ENCODE measurements around the gene GSTM2.
"Not testable (repeated sequence)": the region's sequence is repeated elsewhere in the genome, so short reads cannot be mapped to it uniquely, and the experiment has no call there.

The GSTM2 gene

DNA sequence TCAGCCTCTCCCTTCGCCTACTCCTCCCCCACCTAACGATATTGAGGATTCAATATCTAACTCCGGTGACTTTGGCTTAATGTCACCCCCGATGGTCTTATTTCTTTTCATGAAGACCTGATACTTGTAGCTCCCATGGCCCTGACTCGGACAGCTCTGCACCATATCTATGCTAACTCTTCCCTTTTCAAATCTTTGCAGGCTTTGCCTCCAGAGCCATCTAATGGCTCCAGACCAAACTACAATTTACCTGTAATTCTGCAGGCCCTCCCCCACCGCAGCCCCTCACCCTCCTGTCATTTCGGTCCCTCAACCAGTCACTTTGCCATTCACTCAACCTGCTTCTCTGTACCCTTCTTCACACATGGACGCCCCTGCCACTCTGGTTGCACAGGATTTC lies 36.3 kb downstream of the GSTM2 start:
- TF ChIP-seq, protein P1, sequence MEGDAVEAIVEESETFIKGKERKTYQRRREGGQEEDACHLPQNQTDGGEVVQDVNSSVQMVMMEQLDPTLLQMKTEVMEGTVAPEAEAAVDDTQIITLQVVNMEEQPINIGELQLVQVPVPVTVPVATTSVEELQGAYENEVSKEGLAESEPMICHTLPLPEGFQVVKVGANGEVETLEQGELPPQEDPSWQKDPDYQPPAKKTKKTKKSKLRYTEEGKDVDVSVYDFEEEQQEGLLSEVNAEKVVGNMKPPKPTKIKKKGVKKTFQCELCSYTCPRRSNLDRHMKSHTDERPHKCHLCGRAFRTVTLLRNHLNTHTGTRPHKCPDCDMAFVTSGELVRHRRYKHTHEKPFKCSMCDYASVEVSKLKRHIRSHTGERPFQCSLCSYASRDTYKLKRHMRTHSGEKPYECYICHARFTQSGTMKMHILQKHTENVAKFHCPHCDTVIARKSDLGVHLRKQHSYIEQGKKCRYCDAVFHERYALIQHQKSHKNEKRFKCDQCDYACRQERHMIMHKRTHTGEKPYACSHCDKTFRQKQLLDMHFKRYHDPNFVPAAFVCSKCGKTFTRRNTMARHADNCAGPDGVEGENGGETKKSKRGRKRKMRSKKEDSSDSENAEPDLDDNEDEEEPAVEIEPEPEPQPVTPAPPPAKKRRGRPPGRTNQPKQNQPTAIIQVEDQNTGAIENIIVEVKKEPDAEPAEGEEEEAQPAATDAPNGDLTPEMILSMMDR (conservative IDR thresholded peaks at IDR 0.05; ENCODE audit: control insufficient read depth, insufficient read depth, low read depth, low read length), result no peak
- DNase-seq (ENCODE audit: low read depth), result no peak
- H3K4me3 ChIP-seq (ENCODE audit: control insufficient read depth, low read depth, low read length), result no peak overlapping the region

DNA sequence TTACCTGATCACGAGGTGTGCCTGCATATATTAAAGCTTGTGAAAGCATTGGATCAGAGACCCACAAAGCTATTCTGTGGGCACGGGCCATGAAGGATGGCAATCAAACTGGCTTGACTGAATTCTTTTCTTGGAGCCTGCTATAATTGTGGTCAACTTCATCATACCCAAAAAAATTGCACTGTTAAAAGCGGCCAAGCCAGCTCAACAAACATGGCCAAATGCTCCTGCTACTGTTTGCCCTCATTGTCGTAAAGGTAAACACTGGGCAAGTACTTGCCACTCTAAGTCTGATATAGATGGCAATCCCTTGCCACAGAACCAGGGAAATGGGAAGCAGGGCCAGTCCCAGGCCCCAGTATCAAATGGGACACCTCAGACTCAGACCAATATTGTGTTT lies 37.6 kb downstream of the GSTM2 start:
- H3K4me3 ChIP-seq (ENCODE audit: control insufficient read depth, low read depth, low read length), result no peak overlapping the region
- DNase-seq (ENCODE audit: low read depth), result no peak
- TF ChIP-seq, protein P1 (conservative IDR thresholded peaks at IDR 0.05; ENCODE audit: control insufficient read depth, insufficient read depth, low read depth, low read length), result no peak

DNA sequence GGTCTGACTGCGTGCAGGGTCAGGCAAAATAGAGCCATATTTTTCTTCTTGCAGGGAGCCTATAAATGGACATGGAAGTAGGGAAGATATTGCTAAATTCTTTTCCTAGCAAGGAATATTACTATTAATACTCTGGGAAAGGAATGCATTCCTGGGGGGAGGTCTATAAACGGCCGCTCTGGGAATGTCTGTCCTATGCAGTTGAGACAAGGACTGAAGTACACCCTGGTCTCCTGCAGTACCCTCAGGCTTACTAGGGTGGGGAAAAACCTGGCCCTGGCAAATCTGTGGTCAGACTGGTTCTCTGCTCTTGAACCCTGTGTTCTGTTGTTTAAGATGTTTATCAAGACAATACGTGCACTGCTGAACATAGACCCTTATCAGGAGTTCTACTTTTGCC lies 41.1 kb downstream of the GSTM2 start:
- DNase-seq (ENCODE audit: low read depth); H3K4me3 ChIP-seq (ENCODE audit: control insufficient read depth, low read depth, low read length): not testable (repeated sequence)

DNA sequence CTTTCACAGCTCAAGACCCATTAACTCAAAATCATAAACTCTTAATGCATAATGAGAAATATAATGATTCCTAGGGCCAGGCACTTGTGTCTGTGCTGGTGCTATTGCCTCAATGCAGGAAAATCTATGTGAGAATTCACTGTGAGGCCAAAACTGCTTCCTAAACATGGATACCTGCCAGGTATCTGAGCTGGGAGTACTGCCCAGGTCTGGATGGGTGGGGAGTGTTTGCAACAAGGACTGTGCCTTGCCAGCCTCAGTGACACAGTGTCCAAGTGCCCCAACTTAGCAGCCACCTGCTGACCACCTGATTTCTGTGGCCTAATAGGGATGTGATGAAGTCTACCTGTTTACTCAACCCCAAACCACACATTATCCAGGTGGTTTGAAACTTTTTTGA lies 42.0 kb downstream of the GSTM2 start:
- not testable (repeated sequence) for H3K4me3 ChIP-seq (ENCODE audit: control insufficient read depth, low read depth, low read length); DNase-seq (ENCODE audit: low read depth)

DNA sequence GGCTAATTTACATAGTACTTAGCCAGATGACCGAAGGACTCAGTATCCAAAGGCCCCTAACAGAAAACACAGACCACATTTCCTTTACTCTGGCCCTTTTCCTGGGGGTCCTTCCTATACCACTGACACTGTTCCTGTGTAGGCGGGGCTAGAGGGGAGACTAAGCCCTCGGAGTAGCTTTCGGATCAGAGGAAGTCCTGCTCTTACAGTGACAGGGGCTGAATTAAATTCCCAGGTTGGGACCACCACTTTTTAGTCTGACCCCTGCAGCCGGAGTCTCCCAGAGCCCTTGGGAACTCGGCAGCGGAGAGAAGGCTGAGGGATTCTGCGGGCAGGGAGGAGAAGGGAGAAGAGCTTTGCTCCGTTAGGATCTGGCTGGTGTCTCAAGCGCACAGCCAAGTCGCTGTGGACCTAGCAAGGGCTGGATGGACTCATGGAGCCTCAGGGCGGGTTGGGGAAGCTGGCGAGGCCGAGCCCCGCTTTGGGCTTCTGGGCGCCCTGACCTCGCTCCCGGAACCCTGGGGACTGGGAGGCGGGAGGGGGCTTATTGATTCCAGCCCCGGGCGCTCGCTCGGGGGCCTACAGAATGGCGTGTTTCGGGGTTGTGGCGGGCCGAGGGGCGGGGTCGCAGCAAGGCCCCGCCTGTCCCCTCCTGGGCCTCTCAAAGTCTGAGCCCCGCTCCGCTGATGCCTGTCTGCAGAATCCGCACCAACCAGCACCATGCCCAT lies 43.9 kb downstream of the GSTM2 start, which contains the start of gene GSTM5:
TSS of gene GSTM5 (plus strand) at position 659 of the 728 bp plus-strand sequence. CDS start at position 721, 62 bp downstream.
- H3K4me3 ChIP-seq (ENCODE audit: control insufficient read depth, low read depth, low read length), result peak within 1 kb of the TSS; percentile 26
- not testable (repeated sequence) for DNase-seq (ENCODE audit: low read depth)

DNA sequence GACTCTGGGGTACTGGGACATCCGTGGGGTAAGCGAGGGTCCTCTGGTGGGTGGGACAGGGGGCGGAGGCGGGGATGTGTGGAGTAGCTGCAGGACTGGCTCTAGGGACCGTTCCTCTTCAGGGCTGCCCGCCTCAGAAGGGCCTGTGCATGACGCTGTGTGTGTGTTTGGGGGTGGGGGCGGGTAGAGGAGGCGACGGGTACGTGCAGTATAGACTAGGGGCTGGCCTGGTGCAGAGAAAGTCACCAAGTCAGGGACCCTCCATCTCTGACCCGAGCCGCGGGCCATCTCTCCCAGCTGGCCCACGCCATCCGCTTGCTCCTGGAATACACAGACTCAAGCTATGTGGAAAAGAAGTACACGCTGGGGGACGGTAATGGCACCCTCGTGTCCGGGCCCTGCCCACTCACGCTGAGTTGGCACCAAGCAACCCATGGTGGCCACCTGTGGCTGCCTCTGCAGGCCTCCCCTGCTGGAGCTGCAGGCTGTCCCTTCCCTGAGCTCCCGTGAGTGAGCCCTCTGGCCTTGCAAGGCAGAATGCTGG lies 44.5 kb downstream of the GSTM2 start:
- TF ChIP-seq, protein P1 (conservative IDR thresholded peaks at IDR 0.05; ENCODE audit: control insufficient read depth, insufficient read depth, low read depth, low read length), result no peak
- peak overlapping the region; percentile 26 for H3K4me3 ChIP-seq (ENCODE audit: control insufficient read depth, low read depth, low read length)

DNA sequence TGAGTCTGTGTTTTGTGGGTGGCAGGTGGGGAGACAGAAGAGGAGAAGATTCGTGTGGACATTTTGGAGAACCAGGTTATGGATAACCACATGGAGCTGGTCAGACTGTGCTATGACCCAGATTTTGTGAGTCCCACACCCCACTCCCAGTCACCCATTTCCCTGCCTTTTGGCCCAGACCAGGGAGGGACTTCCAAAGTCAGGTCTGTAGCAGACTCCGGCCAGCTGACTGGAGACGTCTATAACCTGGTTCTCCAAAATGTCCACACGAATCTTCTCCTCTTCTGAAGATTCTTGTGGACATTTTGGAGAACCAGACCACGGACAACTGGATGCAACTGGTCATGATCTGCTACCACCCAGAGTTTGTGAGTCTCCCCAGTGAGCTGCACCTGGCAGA lies 45.8 kb downstream of the GSTM2 start:
- no peak for DNase-seq (ENCODE audit: low read depth)
- TF ChIP-seq, protein P1 (conservative IDR thresholded peaks at IDR 0.05; ENCODE audit: control insufficient read depth, insufficient read depth, low read depth, low read length), result no peak
- H3K4me3 ChIP-seq (ENCODE audit: control insufficient read depth, low read depth, low read length), result no peak overlapping the region

More for the DNA sequence above, 44.5 kb downstream of the GSTM2 start:
- DNase-seq (ENCODE audit: low read depth), result no peak

DNA sequence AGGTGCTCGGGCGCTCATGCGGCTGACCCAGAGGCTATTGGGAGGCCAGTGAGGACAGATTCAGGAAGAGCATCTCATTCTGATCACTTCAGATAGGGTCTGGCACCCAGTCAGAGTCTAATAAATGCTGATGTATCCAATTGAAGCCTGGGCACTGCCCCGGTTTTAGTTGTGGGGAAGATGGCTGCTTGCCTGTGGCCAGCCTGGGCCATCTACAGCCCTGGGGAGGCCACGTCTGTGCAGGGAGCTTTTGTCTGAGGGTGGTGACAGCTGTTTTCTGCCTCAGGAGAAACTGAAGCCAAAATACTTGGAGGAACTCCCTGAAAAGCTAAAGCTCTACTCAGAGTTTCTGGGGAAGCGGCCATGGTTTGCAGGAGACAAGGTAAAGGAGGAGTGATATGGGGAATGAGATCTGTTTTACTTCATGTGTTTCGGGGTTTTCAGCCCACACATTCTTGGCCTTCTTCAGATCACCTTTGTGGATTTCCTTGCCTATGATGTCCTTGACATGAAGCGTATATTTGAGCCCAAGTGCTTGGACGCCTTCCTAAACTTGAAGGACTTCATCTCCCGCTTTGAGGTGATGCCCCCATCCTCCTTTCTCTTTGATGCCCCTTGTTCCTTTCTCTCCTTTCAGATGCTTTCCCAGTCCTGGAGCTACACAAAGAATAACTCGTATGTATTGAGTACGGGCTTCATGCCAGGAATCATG lies 47.0 kb downstream of the GSTM2 start:
- no peak for DNase-seq (ENCODE audit: low read depth)
- TF ChIP-seq, protein P1 (conservative IDR thresholded peaks at IDR 0.05; ENCODE audit: control insufficient read depth, insufficient read depth, low read depth, low read length), result no peak
- H3K4me3 ChIP-seq (ENCODE audit: control insufficient read depth, low read depth, low read length), result no peak overlapping the region
